ENCODE data around the gene TRAF3IP1. TPM values are rescaled to one million over a fixed set of nuclear protein-coding genes. Genes with fewer than 3 reads are reported as not detected.

TRAF3IP1 gene
- total and polyA plus RNA-seq, 5 donors, result 6.3 to 19.9 (median 16.9) TPM

- no peak for DNase-seq
- WGBS, result 75% methylated on average over 17 of the region's 17 CpGs
- H3K27me3 ChIP-seq (ENCODE audit: control insufficient read depth, insufficient read depth), result no peaks in the 10 kb centered on the region
- H3K9me3 ChIP-seq (ENCODE audit: control insufficient read depth, low read length), result no peaks in the 10 kb centered on the region
- no peak overlapping the region for H3K27ac ChIP-seq (ENCODE audit: low read length)
- intact Hi-C loops (cut with DNase I), result no loop called here
- no peak for ATAC-seq
- peaks cover 11% of the 10 kb centered on the region for H3K4me1 ChIP-seq (ENCODE audit: control insufficient read depth, insufficient read depth, low read length)
- no peak overlapping the region for H3K4me3 ChIP-seq (ENCODE audit: low read length)
Observed at GRCh38 chr2:238445409-238446190, 125.3 kb downstream of the TRAF3IP1 start.

GRCh38 chr2:238446371-238446770 lies 126.1 kb downstream of the TRAF3IP1 start:
- 96% methylated on average over 8 of the region's 8 CpGs for WGBS
- intact Hi-C loops (cut with DNase I), result no loop called here

GRCh38 chr2:238448031-238448955 lies 128.0 kb downstream of the TRAF3IP1 start:
- H3K27me3 ChIP-seq (ENCODE audit: control insufficient read depth, insufficient read depth), result no peaks in the 10 kb centered on the region
- WGBS, result 85% methylated on average over 19 of the region's 19 CpGs
- no peak for DNase-seq
- intact Hi-C loops (cut with DNase I), result no loop called here
- ATAC-seq, result no peak
- H3K4me1 ChIP-seq (ENCODE audit: control insufficient read depth, insufficient read depth, low read length), result peaks cover 8% of the 10 kb centered on the region
- no peak overlapping the region for H3K27ac ChIP-seq (ENCODE audit: low read length)
- H3K4me3 ChIP-seq (ENCODE audit: low read length), result no peak overlapping the region
- no peaks in the 10 kb centered on the region for H3K9me3 ChIP-seq (ENCODE audit: control insufficient read depth, low read length)

More at GRCh38 chr2:238446371-238446770, 126.1 kb downstream of the TRAF3IP1 start:
- H3K4me1 ChIP-seq (ENCODE audit: control insufficient read depth, insufficient read depth, low read length), result peaks cover 11% of the 10 kb centered on the region
- no peak overlapping the region for H3K4me3 ChIP-seq (ENCODE audit: low read length)
- H3K27me3 ChIP-seq (ENCODE audit: control insufficient read depth, insufficient read depth), result no peaks in the 10 kb centered on the region
- DNase-seq (no peak), ATAC-seq (no peak)
- no peak overlapping the region for H3K27ac ChIP-seq (ENCODE audit: low read length)
- H3K9me3 ChIP-seq (ENCODE audit: control insufficient read depth, low read length), result no peaks in the 10 kb centered on the region

GRCh38 chr2:238449241-238449640 lies 128.9 kb downstream of the TRAF3IP1 start:
- peak overlapping the region; percentile 25 for H3K27ac ChIP-seq (ENCODE audit: low read length)
- peak in 1 of 2 donors; percentile 7 for ATAC-seq
- intact Hi-C loops (cut with DNase I), result no loop called here
- H3K4me1 ChIP-seq (ENCODE audit: control insufficient read depth, insufficient read depth, low read length), result peaks cover 8% of the 10 kb centered on the region
- H3K4me3 ChIP-seq (ENCODE audit: low read length), result no peak overlapping the region
- 79% methylated on average over 8 of the region's 8 CpGs for WGBS
- no peaks in the 10 kb centered on the region for H3K9me3 ChIP-seq (ENCODE audit: control insufficient read depth, low read length)
- no peaks in the 10 kb centered on the region for H3K27me3 ChIP-seq (ENCODE audit: control insufficient read depth, insufficient read depth)
- DNase-seq, result no peak

- intact Hi-C loops (cut with DNase I), result no loop called here
- peak overlapping the region; percentile 89 for H3K27ac ChIP-seq (ENCODE audit: low read length)
- WGBS, result 61% methylated on average over 9 of the region's 9 CpGs
- ATAC-seq, result peak; percentile 89
- no peaks in the 10 kb centered on the region for H3K9me3 ChIP-seq (ENCODE audit: control insufficient read depth, low read length)
- H3K4me3 ChIP-seq (ENCODE audit: low read length), result no peak overlapping the region
- no peaks in the 10 kb centered on the region for H3K27me3 ChIP-seq (ENCODE audit: control insufficient read depth, insufficient read depth)
- peak; percentile 80 to 90 (median 85) for DNase-seq
- H3K4me1 ChIP-seq (ENCODE audit: control insufficient read depth, insufficient read depth, low read length), result peaks cover 8% of the 10 kb centered on the region
Observed at GRCh38 chr2:238449909-238450417, 129.6 kb downstream of the TRAF3IP1 start.

- DNase-seq, result peak; percentile 43 to 83 (median 79)
- Histone ChIP-seq H3K4me1 (ENCODE audit: control insufficient read depth, insufficient read depth, low read length) (peaks cover 8% of the 10 kb centered on the region), H3K9me3 (ENCODE audit: control insufficient read depth, low read length) (no peaks in the 10 kb centered on the region), H3K4me3 (ENCODE audit: low read length) (no peak overlapping the region), H3K27me3 (ENCODE audit: control insufficient read depth, insufficient read depth) (no peaks in the 10 kb centered on the region), H3K27ac (ENCODE audit: low read length) (peak overlapping the region; percentile 64)
- intact Hi-C loops (cut with DNase I), result no loop called here
- 68% methylated on average over 11 of the region's 11 CpGs for WGBS
- peak; percentile 75 to 79 for ATAC-seq
Observed at GRCh38 chr2:238450440-238450861, 130.1 kb downstream of the TRAF3IP1 start.

Other genes starting within 250 kb of the TRAF3IP1 start
- under 1 TPM; 0.29 to 0.60 (median 0.56) TPM for gene ESPNL, start 220.2 kb upstream of the TRAF3IP1 start, total RNA-seq
- gene ESPNL, start 220.2 kb upstream of the TRAF3IP1 start, polyA plus RNA-seq, result 0.79 TPM
- gene KLHL30, start 181.8 kb upstream of the TRAF3IP1 start, total RNA-seq, result 10 to 100 TPM; 16.9 to 34.4 (median 23.8) TPM
- 15.9 TPM for gene KLHL30, start 181.8 kb upstream of the TRAF3IP1 start, polyA plus RNA-seq
- under 1 TPM in 3 of 4 donors, not detected in 1; 0.35 to 0.81 (median 0.69) TPM for gene ERFE, start 161.5 kb upstream of the TRAF3IP1 start, total RNA-seq
- gene ERFE, start 161.5 kb upstream of the TRAF3IP1 start, polyA plus RNA-seq, result 0.16 TPM
- gene ILKAP, start 116.8 kb upstream of the TRAF3IP1 start, total RNA-seq, result 10 to 100 TPM; 24.4 to 34.1 (median 30.7) TPM
- 34.3 TPM for gene ILKAP, start 116.8 kb upstream of the TRAF3IP1 start, polyA plus RNA-seq
- 1 to 10 TPM; 3.4 to 6.1 (median 4.6) TPM for gene HES6, start 80.5 kb upstream of the TRAF3IP1 start, total RNA-seq
- 6.0 TPM for gene HES6, start 80.5 kb upstream of the TRAF3IP1 start, polyA plus RNA-seq
- 1 to 10 TPM; 5.0 to 7.2 (median 6.4) TPM for gene PER2, start 31.9 kb upstream of the TRAF3IP1 start, total RNA-seq
- 3.8 TPM for gene PER2, start 31.9 kb upstream of the TRAF3IP1 start, polyA plus RNA-seq
- gene ASB1, start 106.4 kb downstream of the TRAF3IP1 start, total RNA-seq, result 10 to 100 TPM; 49.6 to 74.8 (median 68.5) TPM
- 46.0 TPM for gene ASB1, start 106.4 kb downstream of the TRAF3IP1 start, polyA plus RNA-seq

Measured in right cardiac atrium (tissue), 5 donors.